HuH-7.5 (cell line): ENCODE data around the gene BNIP5.

Experiments used
- DNase-seq: peaks from one replicate; pipeline ENCODE4 v3.0.0; 2011; ENCODE audit warnings: low spot score

BNIP5 gene

GRCh38 chr6:36292170-36292569 is 44.5 kb downstream of the BNIP5 start:
- no peak for DNase-seq

GRCh38 chr6:36290668-36291620 is 45.7 kb downstream of the BNIP5 start:
- DNase-seq = no peak

- DNase-seq = no peak
These were observed 47.3 kb downstream of the BNIP5 start for GRCh38 chr6:36289281-36289878.

- no peak for DNase-seq
These were observed 49.8 kb downstream of the BNIP5 start for GRCh38 chr6:36286858-36287257.

- DNase-seq = no peak
These were observed 50.9 kb downstream of the BNIP5 start for GRCh38 chr6:36285797-36286196.

GRCh38 chr6:36285187-36285671 is 51.5 kb downstream of the BNIP5 start:
- no peak for DNase-seq

GRCh38 chr6:36284359-36284758 is 52.3 kb downstream of the BNIP5 start:
- no peak for DNase-seq

- no peak for DNase-seq
These were observed 53.1 kb downstream of the BNIP5 start for GRCh38 chr6:36283608-36284007.

GRCh38 chr6:36280983-36281382 is 55.7 kb downstream of the BNIP5 start:
- DNase-seq = no peak

- DNase-seq = no peak
These were observed 56.2 kb downstream of the BNIP5 start for GRCh38 chr6:36280467-36280866.

GRCh38 chr6:36277946-36278470 is 58.7 kb downstream of the BNIP5 start:
- no peak for DNase-seq

GRCh38 chr6:36276581-36277536 is 59.8 kb downstream of the BNIP5 start:
- DNase-seq = no peak

- DNase-seq = no peak
These were observed 62.7 kb downstream of the BNIP5 start for GRCh38 chr6:36273802-36274514.

GRCh38 chr6:36273067-36273466 is 63.6 kb downstream of the BNIP5 start:
- DNase-seq = no peak

GRCh38 chr6:36272234-36272633 is 64.5 kb downstream of the BNIP5 start:
- DNase-seq = no peak

- DNase-seq = no peak
These were observed 66.6 kb downstream of the BNIP5 start, which contains the start of gene PNPLA1 for GRCh38 chr6:36269834-36270705. TSS of gene PNPLA1 (plus strand) at chr6:36270060. CDS start at chr6:36270460, 400 bp downstream.

GRCh38 chr6:36268478-36269275 is 68.0 kb downstream of the BNIP5 start:
- DNase-seq = no peak

- DNase-seq = no peak
These were observed 68.8 kb downstream of the BNIP5 start for GRCh38 chr6:36267731-36268477.
